ENCODE measurements around the gene ANAPC13. TPM values are rescaled to one million over a fixed set of nuclear protein-coding genes. Genes with fewer than 3 reads are reported as not detected.

Gene ANAPC13
- total RNA-seq, 2 experiments from 2014 or later: 12.9 to 16.8 TPM

GRCh38 chr3:134482622-134483021, 3.2 kb downstream of the ANAPC13 start:
- peak overlapping the region; percentile 5 for H3K4me3 Mint-ChIP-seq
- H3K9me3 Mint-ChIP-seq: no peaks in the 10 kb centered on the region
- peaks cover 52% of the 10 kb centered on the region for H3K4me1 Mint-ChIP-seq (ENCODE audit: low read depth)
- Histone ChIP-seq H3K36me3 (ENCODE audit: insufficient read depth, low read length) (peaks cover 45% of the 10 kb centered on the region), H3K27me3 (ENCODE audit: control insufficient read depth in 1 of 2, insufficient read depth in 2 of 2, low read length in 2 of 2) (no peaks in the 10 kb centered on the region), H3K27ac (ENCODE audit: low read depth in 1 of 2, low read length in 2 of 2) (no peak overlapping the region), H3K9me3 (ENCODE audit: control insufficient read depth in 1 of 2, insufficient read depth in 1 of 2, low read length in 2 of 2) (no peaks in the 10 kb centered on the region), H3K4me1 (ENCODE audit: insufficient read depth, low read length) (peaks cover 26% of the 10 kb centered on the region), H3K4me3 (ENCODE audit: low read length) (no peak overlapping the region)
- peak overlapping the region; percentile 74 for H3K27ac Mint-ChIP-seq
- intact Hi-C loops (cut with DNase I, micrococcal nuclease): loop anchor here in 1 of 2 experiments (5.0 kb wide), 1 partner anchor 680 kb away; no protein-coding TSS in a partner anchor
- peaks cover 78% of the 10 kb centered on the region for H3K36me3 Mint-ChIP-seq (ENCODE audit: low read depth)
- TF ChIP-seq, protein P1, sequence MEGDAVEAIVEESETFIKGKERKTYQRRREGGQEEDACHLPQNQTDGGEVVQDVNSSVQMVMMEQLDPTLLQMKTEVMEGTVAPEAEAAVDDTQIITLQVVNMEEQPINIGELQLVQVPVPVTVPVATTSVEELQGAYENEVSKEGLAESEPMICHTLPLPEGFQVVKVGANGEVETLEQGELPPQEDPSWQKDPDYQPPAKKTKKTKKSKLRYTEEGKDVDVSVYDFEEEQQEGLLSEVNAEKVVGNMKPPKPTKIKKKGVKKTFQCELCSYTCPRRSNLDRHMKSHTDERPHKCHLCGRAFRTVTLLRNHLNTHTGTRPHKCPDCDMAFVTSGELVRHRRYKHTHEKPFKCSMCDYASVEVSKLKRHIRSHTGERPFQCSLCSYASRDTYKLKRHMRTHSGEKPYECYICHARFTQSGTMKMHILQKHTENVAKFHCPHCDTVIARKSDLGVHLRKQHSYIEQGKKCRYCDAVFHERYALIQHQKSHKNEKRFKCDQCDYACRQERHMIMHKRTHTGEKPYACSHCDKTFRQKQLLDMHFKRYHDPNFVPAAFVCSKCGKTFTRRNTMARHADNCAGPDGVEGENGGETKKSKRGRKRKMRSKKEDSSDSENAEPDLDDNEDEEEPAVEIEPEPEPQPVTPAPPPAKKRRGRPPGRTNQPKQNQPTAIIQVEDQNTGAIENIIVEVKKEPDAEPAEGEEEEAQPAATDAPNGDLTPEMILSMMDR (IDR thresholded peaks at IDR 0.05): no peak
- ChIA-PET POLR2A (interaction anchor here (1.3 kb wide), 1 partner anchor 909 kb away, joined by 3 read pairs; no protein-coding TSS in a partner anchor), CTCF (interaction anchor here (0.6 kb wide), 1 partner anchor 9 kb away, joined by 3 read pairs; no protein-coding TSS in a partner anchor)
- DNase-seq (no peak), ATAC-seq (ENCODE audit: poor library complexity) (no peak)
- no peaks in the 10 kb centered on the region for H3K27me3 Mint-ChIP-seq

- H3K4me3 ChIP-seq (ENCODE audit: low read length): no peak overlapping the region
- H3K36me3 ChIP-seq (ENCODE audit: insufficient read depth, low read length): peaks cover 59% of the 10 kb centered on the region
- Mint-ChIP-seq H3K27ac (no peak overlapping the region), H3K27me3 (no peaks in the 10 kb centered on the region), H3K4me3 (no peak overlapping the region), H3K4me1 (ENCODE audit: low read depth) (peaks cover 40% of the 10 kb centered on the region), H3K36me3 (ENCODE audit: low read depth) (peaks cover 90% of the 10 kb centered on the region), H3K9me3 (no peaks in the 10 kb centered on the region)
- peaks cover 22% of the 10 kb centered on the region for H3K4me1 ChIP-seq (ENCODE audit: insufficient read depth, low read length)
- H3K27ac ChIP-seq (ENCODE audit: low read depth in 1 of 2, low read length in 2 of 2): no peak overlapping the region
- intact Hi-C loops (cut with DNase I, micrococcal nuclease): loop anchor here in 1 of 2 experiments (5.0 kb wide), 1 partner anchor 679 kb away; no protein-coding TSS in a partner anchor
- no peak for ATAC-seq (ENCODE audit: poor library complexity)
- TF ChIP-seq, protein P1 (IDR thresholded peaks at IDR 0.05): no peak
- H3K9me3 ChIP-seq (ENCODE audit: control insufficient read depth in 1 of 2, insufficient read depth in 1 of 2, low read length in 2 of 2): no peaks in the 10 kb centered on the region
- CTCF ChIA-PET: interaction anchor here (2.0 kb wide), 1 partner anchor 269 kb away, joined by 10 read pairs; no protein-coding TSS in a partner anchor
- no peaks in the 10 kb centered on the region for H3K27me3 ChIP-seq (ENCODE audit: control insufficient read depth in 1 of 2, insufficient read depth in 2 of 2, low read length in 2 of 2)
- no peak for DNase-seq
- POLR2A ChIA-PET: no interaction called here
Measured at GRCh38 chr3:134481166-134481565, 4.6 kb downstream of the ANAPC13 start.

DNA sequence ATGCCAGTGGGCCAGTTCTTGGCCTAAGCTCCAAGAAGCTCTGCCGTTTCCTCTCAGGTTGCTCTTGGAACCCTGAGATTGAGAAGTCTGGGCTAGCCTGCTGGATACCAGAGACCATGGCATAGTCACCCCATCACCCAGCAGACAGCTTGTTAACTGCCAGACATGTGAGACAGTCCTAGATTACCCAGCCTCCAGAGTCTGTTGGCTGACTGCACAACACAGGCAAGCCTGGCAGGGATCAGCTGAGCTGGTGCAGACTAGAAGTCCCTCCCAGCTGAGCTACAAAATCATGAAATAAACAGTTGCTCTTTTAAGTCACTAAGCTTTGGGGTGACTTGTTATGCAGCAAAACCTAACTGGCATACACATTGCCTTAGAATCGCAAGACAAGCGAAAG, 5.2 kb downstream of the ANAPC13 start:
- no peaks in the 10 kb centered on the region for H3K9me3 Mint-ChIP-seq
- no peak for DNase-seq
- no peak for ATAC-seq (ENCODE audit: poor library complexity)
- TF ChIP-seq, protein P1 (IDR thresholded peaks at IDR 0.05): no peak
- peak overlapping the region; percentile 14 for H3K27ac Mint-ChIP-seq
- H3K27me3 ChIP-seq (ENCODE audit: control insufficient read depth in 1 of 2, insufficient read depth in 2 of 2, low read length in 2 of 2): no peaks in the 10 kb centered on the region
- intact Hi-C loops (cut with DNase I, micrococcal nuclease): loop anchor here in 1 of 2 experiments (5.0 kb wide), 1 partner anchor 678 kb away; no protein-coding TSS in a partner anchor
- peaks cover 89% of the 10 kb centered on the region for H3K36me3 Mint-ChIP-seq (ENCODE audit: low read depth)
- H3K4me1 Mint-ChIP-seq (ENCODE audit: low read depth): peaks cover 35% of the 10 kb centered on the region
- POLR2A ChIA-PET: no interaction called here
- no peak overlapping the region for H3K4me3 Mint-ChIP-seq
- no peaks in the 10 kb centered on the region for H3K9me3 ChIP-seq (ENCODE audit: control insufficient read depth in 1 of 2, insufficient read depth in 1 of 2, low read length in 2 of 2)
- no peaks in the 10 kb centered on the region for H3K27me3 Mint-ChIP-seq
- H3K4me1 ChIP-seq (ENCODE audit: insufficient read depth, low read length): peaks cover 22% of the 10 kb centered on the region
- no peak overlapping the region for H3K4me3 ChIP-seq (ENCODE audit: low read length)
- H3K36me3 ChIP-seq (ENCODE audit: insufficient read depth, low read length): peaks cover 65% of the 10 kb centered on the region
- no peak overlapping the region for H3K27ac ChIP-seq (ENCODE audit: low read depth in 1 of 2, low read length in 2 of 2)
- CTCF ChIA-PET: interaction anchor here (1.3 to 2.0 kb wide), 2 partner anchors 12 to 268 kb away, joined by 4 to 10 read pairs; no protein-coding TSS in a partner anchor

Data from CD4-positive, alpha-beta T cell (primary cell).